Suprapubic skin (tissue), 3 donors: ENCODE results near the gene CDC42EP1.

Experiments used
- POLR2A ChIP-seq, 2 donors: fragments of 450-650 bp; IDR thresholded peaks; one replicate each; pipeline ENCODE4 v1.6.1; 2017; ENCODE audit warnings: antibody characterized with exemption in 2 of 2, mild to moderate bottlenecking in 2 of 2, moderate library complexity in 2 of 2
- TF ChIP-seq, protein P1 (sequence below), 2 donors: fragments of 200-600 bp in 1 of 2; fragments of 450-650 bp in 1 of 2; sonication (generic) in 1 of 2; IDR thresholded peaks; one replicate each; pipeline ENCODE4 v1.5.1; 2016 to 2019; ENCODE audit warnings: antibody characterized with exemption in 2 of 2, mild to moderate bottlenecking in 1 of 2, moderate library complexity in 1 of 2

DNA sequence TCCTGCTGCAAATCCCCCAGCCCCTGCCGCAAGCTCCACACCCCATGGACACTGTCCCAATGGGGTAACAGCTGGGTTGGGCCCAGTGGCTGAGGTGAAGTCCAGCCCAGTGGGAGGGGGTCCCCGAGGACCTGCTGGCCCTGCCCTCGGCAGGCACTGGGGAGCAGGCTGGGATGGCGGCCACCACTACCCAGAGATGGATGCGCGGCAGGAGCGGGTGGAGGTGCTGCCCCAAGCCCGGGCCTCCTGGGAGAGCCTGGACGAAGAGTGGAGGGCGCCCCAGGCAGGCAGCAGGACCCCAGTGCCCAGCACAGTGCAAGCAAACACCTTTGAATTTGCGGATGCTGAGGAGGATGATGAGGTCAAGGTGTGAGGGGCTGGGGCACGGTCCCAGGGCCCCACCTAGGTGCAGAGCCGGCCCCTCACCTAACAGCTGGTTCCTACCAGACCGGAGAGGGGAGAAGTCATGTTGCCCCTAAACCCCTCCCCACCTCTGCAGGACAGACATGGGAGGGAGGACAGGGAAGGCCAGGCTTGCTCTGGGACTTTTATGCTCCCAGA, 8.2 kb downstream of the CDC42EP1 start:
- TF ChIP-seq POLR2A (IDR thresholded peaks at IDR 0.05) = no peak
- TF ChIP-seq, protein P1, sequence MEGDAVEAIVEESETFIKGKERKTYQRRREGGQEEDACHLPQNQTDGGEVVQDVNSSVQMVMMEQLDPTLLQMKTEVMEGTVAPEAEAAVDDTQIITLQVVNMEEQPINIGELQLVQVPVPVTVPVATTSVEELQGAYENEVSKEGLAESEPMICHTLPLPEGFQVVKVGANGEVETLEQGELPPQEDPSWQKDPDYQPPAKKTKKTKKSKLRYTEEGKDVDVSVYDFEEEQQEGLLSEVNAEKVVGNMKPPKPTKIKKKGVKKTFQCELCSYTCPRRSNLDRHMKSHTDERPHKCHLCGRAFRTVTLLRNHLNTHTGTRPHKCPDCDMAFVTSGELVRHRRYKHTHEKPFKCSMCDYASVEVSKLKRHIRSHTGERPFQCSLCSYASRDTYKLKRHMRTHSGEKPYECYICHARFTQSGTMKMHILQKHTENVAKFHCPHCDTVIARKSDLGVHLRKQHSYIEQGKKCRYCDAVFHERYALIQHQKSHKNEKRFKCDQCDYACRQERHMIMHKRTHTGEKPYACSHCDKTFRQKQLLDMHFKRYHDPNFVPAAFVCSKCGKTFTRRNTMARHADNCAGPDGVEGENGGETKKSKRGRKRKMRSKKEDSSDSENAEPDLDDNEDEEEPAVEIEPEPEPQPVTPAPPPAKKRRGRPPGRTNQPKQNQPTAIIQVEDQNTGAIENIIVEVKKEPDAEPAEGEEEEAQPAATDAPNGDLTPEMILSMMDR (IDR thresholded peaks at IDR 0.05) = no peak
